Measurements from ENCODE around the gene FAM156A. TPM values are rescaled to one million over a fixed set of nuclear protein-coding genes. Genes with fewer than 3 reads are reported as not detected.
A peak's percentile ranks its signal among the peaks of the same experiment; 100 is the strongest.
"Not testable (repeated sequence)": the region's sequence is repeated elsewhere in the genome, so short reads cannot be mapped to it uniquely, and the experiment has no call there.

Gene FAM156A
- total RNA-seq, 4 donors from 2014 or later = 18.3 to 50.3 (median 29.6) TPM

- no peaks in the 10 kb centered on the region for H3K36me3 ChIP-seq
- no peak for TF ChIP-seq POLR2A (IDR thresholded peaks at IDR 0.05)
- TF ChIP-seq, protein P1, sequence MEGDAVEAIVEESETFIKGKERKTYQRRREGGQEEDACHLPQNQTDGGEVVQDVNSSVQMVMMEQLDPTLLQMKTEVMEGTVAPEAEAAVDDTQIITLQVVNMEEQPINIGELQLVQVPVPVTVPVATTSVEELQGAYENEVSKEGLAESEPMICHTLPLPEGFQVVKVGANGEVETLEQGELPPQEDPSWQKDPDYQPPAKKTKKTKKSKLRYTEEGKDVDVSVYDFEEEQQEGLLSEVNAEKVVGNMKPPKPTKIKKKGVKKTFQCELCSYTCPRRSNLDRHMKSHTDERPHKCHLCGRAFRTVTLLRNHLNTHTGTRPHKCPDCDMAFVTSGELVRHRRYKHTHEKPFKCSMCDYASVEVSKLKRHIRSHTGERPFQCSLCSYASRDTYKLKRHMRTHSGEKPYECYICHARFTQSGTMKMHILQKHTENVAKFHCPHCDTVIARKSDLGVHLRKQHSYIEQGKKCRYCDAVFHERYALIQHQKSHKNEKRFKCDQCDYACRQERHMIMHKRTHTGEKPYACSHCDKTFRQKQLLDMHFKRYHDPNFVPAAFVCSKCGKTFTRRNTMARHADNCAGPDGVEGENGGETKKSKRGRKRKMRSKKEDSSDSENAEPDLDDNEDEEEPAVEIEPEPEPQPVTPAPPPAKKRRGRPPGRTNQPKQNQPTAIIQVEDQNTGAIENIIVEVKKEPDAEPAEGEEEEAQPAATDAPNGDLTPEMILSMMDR (IDR thresholded peaks at IDR 0.05) = no peak
- H3K9me3 ChIP-seq = no peaks in the 10 kb centered on the region
- no peaks in the 10 kb centered on the region for H3K4me1 ChIP-seq
- H3K27ac ChIP-seq = peak overlapping the region; percentile 86 to 95 (median 90)
- DNase-seq = no peak
- H3K4me3 ChIP-seq = peak overlapping the region; percentile 56 to 70 (median 60)
- no peaks in the 10 kb centered on the region for H3K27me3 ChIP-seq
Observed at GRCh38 chrX:52933976-52934703, 24.2 kb downstream of the FAM156A start.

GRCh38 chrX:52933213-52933612 lies 25.1 kb downstream of the FAM156A start:
- H3K9me3 ChIP-seq = no peaks in the 10 kb centered on the region
- no peaks in the 10 kb centered on the region for H3K27me3 ChIP-seq
- H3K4me1 ChIP-seq = no peaks in the 10 kb centered on the region
- no peak for DNase-seq
- TF ChIP-seq, protein P1 (IDR thresholded peaks at IDR 0.05) = no peak
- no peak for TF ChIP-seq POLR2A (IDR thresholded peaks at IDR 0.05)
- H3K27ac ChIP-seq = no peak overlapping the region
- H3K36me3 ChIP-seq = no peaks in the 10 kb centered on the region
- no peak overlapping the region for H3K4me3 ChIP-seq

- not testable (repeated sequence) for H3K4me1 ChIP-seq, H3K4me3 ChIP-seq, H3K9me3 ChIP-seq, H3K27ac ChIP-seq, H3K36me3 ChIP-seq, H3K27me3 ChIP-seq, DNase-seq
Observed at GRCh38 chrX:52930214-52930613, 28.1 kb downstream of the FAM156A start.

- H3K27me3 ChIP-seq = no peaks in the 10 kb centered on the region
- peak overlapping the region in 2 of 4 donors; percentile 17 to 31 for H3K27ac ChIP-seq
- H3K9me3 ChIP-seq = no peaks in the 10 kb centered on the region
- no peak overlapping the region for H3K4me3 ChIP-seq
- no peaks in the 10 kb centered on the region for H3K36me3 ChIP-seq
- no peaks in the 10 kb centered on the region for H3K4me1 ChIP-seq
- peak in 1 of 3 donors; percentile 63 for DNase-seq
- TF ChIP-seq, protein P1 (IDR thresholded peaks at IDR 0.05) = no peak
- no peak for TF ChIP-seq POLR2A (IDR thresholded peaks at IDR 0.05)
Observed at GRCh38 chrX:52923781-52924241, 34.5 kb downstream of the FAM156A start.

GRCh38 chrX:52914704-52915103 lies 43.6 kb downstream of the FAM156A start:
- DNase-seq, H3K4me3 ChIP-seq, H3K27me3 ChIP-seq, H3K4me1 ChIP-seq, H3K27ac ChIP-seq, H3K36me3 ChIP-seq, H3K9me3 ChIP-seq: not testable (repeated sequence)

DNA sequence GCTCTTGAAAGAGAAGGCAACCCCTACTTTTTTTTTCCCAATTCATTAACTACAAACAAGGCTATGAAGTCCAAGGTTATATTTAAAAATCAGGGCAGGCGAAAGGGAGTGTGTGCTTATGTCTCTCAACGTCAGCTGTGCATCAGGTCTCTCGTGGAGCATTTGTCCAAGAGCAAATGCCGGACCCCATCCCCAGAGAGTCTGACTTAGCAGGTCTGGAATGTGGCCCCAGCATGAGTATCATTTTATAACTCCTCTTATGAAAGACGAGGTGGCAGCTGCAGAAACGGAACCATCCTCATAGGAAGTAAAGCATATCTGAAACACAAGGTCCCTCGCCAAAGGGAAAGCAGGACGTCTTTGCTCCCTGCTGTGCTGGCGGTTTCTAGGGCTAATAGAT lies 44.6 kb downstream of the FAM156A start:
- H3K36me3 ChIP-seq, H3K9me3 ChIP-seq, H3K27me3 ChIP-seq, H3K27ac ChIP-seq, DNase-seq, H3K4me1 ChIP-seq, H3K4me3 ChIP-seq: not testable (repeated sequence)

GRCh38 chrX:52909313-52909969 lies 48.9 kb downstream of the FAM156A start:
- not testable (repeated sequence) for DNase-seq, H3K27me3 ChIP-seq, H3K9me3 ChIP-seq, H3K4me1 ChIP-seq, H3K4me3 ChIP-seq, H3K27ac ChIP-seq, H3K36me3 ChIP-seq

- H3K36me3 ChIP-seq, H3K4me3 ChIP-seq, H3K27me3 ChIP-seq, H3K9me3 ChIP-seq, H3K4me1 ChIP-seq, DNase-seq, H3K27ac ChIP-seq: not testable (repeated sequence)
Observed at GRCh38 chrX:52907900-52908299, 50.4 kb downstream of the FAM156A start.

- not testable (repeated sequence) for H3K4me3 ChIP-seq, H3K9me3 ChIP-seq, H3K4me1 ChIP-seq, H3K36me3 ChIP-seq, H3K27ac ChIP-seq, DNase-seq, H3K27me3 ChIP-seq
Observed at GRCh38 chrX:52907137-52907536, 51.2 kb downstream of the FAM156A start.

DNA sequence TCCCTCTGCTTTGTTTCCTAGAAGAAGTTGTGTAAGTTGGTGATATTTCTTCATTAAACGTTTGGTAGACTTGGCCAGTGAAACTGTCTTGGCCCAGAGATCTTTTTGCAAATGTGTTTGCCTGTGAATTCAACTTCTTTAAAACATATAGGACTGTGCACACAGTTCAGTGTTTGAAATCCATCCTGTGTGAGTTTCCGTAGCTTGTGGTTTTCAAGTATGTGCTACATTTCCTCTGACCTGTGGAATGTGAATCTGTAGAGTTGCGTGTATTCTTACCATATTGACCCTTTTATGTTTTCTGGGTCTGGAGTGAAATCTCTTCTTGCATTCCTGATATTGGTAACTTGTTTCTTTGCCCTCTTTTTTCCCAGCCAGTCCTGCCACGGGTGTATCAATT lies 52.2 kb downstream of the FAM156A start:
- not testable (repeated sequence) for H3K36me3 ChIP-seq, DNase-seq, H3K4me1 ChIP-seq, H3K27me3 ChIP-seq, H3K27ac ChIP-seq, H3K9me3 ChIP-seq, H3K4me3 ChIP-seq

DNA sequence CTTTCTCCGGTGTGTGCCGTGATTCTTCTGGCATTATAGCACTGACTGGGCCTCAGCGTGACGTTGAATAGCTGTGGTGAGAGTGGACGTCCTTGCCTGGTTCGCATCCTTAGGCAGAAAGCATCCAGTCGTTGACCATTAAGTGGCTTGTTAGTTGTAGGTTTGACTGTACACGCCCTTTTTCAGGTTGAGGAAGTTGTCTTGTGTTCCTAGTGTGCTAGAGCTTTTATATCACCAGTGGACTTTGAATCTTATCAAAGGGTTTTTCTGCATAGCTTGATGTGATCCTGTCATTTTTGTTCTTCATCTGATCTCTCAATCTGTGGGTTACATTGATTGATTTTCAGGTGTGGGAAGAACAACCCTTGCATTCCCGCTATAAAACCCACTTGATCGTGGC lies 52.8 kb downstream of the FAM156A start:
- not testable (repeated sequence) for DNase-seq

More for the DNA sequence above, 52.8 kb downstream of the FAM156A start:
- H3K27ac ChIP-seq, H3K4me3 ChIP-seq, H3K4me1 ChIP-seq, H3K9me3 ChIP-seq, H3K27me3 ChIP-seq, H3K36me3 ChIP-seq: not testable (repeated sequence)
